GM21528 (cell line): Measurements from ENCODE around the gene ISG20L2.
A peak's percentile ranks its signal among the peaks of the same experiment; 100 is the strongest.

Experiments used
- ATAC-seq: cut with Tn5 transposase; IDR thresholded peaks from one replicate; pipeline ENCODE4 v1.9.1; 2021; ENCODE audit warnings: mild to moderate bottlenecking, moderate library complexity; ENCODE audit not compliant: unreplicated experiment, low FRiP score

ISG20L2 gene

DNA sequence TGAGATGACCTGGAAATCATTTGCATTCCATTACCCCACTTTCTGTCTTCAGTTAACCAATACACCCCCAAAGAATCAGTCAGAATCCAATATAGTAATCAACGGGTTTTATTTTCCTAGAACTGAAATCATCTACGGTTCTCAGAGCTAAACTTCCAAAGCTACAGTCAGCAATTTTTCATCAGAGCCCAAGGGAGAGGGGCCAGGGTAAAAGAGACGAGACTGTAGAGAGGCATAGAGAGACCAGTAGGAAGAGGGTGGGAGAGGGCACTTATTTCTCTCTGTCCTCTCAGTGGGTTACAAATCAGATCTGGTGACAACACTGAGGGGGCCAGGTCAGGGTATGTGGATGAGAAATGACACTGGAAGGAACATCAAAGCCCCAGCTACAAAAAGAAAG is 13.5 kb upstream of the ISG20L2 start:
- no peak for ATAC-seq

DNA sequence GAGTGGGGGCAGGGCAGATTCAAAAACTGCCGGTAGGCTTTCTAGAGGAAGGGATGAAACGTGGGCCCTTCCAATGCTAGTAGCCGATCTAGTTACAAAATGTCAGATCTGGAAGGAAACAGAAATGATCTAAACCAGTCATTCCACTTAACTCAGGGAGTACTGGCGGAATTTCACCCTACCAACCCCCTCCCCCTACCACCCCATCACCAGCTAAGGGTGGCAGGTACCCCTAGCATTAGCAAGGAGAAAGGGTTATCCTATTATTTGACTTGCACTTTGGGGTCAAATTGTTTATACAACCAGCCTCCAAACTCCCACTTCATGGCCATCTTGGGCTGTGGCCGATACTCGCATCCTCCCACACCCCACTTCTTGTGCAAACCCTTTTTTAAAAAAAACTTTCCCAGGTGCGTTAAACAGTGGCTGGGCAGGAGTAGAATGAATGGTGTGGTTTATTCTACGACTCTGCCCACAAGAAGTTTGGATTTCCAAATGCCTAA is 13.0 kb upstream of the ISG20L2 start:
- ATAC-seq = peak; percentile 1

DNA sequence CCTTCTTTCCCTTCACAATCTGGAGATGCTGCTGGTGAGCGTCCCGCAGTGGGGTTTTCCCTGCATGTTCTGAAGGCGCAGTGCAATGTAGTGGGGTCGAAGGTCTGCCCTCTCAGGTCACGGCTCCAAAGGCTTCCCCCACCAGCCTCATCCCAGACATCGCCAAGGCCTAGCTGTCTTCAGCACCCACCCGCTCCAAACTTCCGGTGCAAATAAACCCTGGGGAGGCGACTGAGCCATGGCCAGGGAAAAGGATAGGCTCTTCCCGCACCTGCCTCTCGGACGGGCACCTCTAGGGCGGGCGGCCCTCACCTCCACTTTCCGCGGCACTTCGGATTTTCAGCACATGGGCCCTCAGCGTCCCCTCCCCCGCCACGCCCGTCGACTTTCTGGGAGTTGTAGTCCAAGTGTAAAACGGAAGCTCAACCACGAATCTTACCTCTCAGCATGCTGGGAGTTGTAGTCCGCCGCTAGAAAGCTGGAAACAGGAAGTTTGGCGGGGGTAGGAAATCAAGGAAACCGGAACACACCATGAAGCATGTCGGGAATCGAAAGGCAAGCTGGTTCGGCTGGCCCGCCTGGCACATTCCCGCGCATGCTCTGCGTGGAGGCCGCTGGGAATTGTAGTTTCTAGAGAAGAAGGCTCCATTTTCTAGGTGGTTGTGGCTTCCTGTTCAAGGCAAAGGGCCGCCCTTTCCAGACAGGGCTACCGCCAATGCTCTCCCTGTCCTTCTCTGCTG is 12.3 kb upstream of the ISG20L2 start, which contains the start of gene MRPL24:
MRPL24 (minus strand) TSS at position 348 of the 740 bp plus-strand sequence. CDS start 2,384 bp downstream, outside the sequence.
- peak; percentile 82 for ATAC-seq

DNA sequence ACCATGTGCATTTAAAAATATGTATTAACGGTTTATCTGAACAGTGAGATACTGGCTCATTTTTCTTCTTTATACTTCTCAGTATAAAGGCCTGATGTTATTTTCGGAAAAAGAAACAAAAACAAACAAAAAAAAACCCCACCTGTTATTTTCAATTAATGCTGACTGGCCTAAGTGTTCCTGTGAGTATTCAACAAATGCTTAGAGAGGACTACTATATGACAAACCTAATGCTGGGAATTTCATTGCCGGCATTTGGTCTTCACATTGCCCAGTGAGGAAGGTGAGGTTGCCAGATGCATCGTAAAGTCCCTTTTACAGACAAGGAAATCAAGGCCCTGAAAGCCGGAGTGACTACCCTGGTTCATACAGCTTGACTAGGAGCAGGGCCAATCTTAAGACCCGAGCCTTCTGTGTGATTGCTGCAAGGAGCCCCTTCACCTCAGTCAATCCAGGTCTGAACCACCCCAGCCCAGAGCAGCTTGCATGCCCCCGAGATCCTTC is 11.7 kb upstream of the ISG20L2 start:
- ATAC-seq = peak; percentile 2

DNA sequence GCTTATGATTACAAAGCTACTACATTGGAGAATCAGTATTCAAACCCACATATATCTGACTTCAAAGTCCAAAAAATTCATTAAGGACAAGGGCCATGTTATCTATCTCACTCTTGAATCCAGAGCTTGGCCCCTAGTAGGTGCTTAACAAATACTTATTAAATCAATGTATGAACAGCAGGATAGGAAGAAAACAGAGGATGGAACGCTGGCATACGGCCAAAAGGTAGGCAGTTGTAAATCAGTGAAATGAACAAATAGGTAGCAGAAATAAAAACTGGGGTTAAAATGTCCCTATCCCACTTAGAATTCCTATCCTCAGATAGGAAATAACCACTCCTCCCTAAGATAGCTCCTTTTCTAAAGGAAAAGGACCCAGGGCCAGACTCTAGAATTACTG is 10.3 kb upstream of the ISG20L2 start:
- no peak for ATAC-seq

DNA sequence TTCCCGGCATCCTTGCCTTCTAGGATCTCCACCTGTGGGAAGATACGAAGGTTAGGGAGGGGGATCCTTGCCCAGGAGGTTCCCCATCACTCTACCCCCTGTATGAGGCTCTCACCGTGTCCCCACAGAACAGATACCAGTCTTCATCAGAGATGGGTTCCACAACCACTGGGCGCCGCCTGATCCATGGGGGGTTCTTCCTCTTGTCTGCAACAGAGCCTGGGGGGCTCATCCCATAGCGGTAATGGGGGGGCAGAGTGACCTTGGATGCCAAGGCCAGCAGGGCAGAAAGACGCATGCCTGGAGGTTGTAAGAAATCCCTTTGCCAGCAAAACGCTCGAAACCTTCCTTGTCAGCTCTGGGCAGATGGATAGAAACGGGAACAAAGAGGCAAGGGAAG is 9.8 kb upstream of the ISG20L2 start:
- no peak for ATAC-seq

DNA sequence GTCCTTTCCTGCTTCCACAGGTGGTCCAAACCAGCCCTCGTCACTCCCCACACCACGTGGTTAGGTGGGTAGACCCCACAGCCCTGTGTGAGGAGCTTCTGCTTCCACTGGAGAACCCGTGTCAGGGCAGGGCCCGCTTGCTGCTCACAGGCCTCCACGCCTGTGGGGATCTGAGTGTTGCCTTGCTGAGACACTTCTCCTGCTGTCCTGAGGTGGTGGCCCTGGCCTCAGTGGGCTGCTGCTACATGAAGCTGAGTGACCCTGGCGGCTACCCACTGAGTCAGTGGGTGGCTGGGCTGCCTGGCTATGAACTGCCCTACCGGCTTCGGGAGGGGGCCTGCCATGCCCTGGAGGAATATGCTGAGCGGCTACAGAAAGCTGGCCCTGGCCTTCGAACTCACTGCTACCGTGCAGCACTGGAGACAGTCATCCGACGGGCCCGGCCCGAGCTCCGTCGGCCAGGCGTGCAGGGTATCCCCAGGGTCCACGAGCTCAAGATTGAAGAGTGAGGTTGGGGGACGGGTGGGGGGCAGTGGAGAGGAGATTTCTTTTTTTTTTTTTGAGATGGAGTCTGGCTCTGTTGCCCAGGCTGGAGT is 5.5 kb upstream of the ISG20L2 start:
- ATAC-seq = no peak

DNA sequence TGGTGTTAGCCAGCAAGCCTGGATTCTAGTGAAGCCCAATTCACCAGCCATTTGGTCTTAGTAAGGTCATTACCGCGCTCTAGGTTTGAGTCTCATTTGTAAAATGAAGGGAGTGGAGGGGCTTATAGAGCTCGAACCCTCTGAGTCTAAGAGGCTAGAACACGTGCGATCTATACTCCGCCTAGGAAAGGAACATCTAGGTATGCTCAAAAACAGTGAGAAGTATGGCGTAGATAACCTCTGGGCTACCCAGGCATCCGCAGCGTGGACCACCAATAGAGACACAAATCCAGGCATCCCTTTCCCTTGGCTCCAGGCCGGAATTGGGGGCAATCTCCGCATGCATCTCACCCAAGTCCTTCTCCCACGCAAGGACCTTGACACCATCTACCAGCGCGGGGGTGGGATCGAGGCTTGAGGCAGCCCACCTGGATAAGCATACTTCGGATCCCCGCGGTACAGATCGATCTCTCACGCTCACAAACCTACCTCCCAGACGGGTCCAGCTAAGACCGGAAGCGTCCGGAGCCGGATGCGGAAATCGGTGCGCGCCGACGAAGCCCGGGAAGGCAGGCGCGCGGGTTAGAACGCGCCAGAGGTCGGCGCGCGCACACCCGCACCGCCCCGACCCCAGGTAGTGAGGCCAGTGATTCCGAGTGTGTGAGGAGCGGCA is 504 bp downstream of the ISG20L2 start, which contains the start of gene METTL25B:
METTL25B (plus strand) TSS at position 544 of the 673 bp plus-strand sequence. CDS start 636 bp downstream, outside the sequence.
- ATAC-seq = peak; percentile 53

DNA sequence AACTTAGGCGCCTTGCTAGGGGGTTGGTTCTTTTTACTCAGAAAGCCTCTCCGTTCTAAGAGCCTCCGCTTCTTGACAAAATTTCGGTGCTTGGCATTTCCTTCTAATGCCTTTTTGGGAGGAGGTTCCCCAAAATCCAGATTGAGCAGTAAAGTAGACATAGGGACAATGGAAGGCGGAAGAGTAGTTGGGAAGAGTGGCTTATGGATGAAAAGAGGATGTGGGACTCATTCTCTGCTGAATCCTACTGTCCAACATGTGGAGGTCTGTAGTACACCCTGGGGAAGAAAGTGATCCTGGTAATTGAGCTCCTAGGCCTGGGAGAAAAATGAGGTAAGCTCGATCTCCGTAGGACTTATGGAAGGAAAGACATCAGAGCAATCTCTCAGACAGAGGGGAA is 1.1 kb downstream of the ISG20L2 start:
- no peak for ATAC-seq

DNA sequence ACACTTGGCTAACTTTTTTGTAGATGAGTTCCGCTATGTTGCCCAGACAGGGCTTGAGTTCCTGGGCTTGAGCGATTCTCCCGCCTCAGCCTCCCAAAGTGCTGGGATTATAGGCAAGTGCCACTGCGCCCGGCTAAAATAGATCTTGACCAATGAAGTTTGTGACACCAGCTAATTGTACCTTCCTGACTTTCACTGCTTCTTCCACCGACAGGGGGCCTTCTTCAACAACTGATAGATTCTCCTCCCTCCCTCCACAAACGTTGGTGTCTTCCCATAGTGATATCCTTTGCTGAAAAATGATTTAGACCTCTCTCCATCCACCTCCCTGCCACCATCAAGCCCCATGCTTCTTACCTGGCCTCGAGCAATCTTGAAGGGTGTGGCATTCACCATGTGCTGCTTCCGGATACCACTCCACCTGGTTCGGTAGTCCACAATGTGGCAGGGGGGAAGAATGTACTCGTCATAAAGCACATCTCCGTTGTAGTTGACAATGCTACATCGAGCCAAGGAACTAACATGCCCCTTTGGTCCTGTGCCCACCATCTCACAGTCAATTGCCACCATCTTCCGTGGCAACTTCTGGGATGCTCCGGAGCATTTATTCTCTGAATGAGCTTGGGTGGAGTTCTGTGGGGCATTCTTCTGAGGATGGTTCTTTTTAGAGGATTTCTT is 1.9 kb downstream of the ISG20L2 start:
- no peak for ATAC-seq

DNA sequence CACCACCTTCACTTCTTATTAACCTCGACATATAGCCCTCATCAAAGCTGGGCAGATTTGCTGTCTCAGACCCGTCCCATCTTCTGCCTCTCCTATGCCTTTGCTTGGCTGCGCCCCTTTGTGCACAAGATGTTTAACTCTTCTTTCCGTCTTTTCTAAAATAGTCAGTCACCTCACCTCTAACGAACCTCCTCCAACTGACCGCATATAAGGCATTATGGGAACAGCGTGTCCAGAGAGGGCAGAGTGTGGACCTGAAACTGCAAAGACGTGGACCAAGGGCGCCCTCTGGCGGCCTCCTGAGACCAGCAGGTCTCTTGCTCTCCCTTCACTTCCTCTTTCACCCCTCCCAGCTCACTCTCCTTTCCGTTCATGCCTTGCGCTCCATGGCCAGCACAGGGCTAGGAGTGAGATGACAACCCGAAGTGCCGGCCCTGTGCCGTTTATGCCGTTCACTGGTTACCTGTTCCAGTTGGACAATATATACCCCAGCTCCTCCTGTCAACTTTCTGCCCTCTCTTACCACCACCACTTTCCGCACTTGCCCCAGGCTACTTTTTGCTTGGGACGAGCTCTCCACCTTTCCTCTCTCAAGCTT is 2.8 kb downstream of the ISG20L2 start:
- ATAC-seq = no peak

DNA sequence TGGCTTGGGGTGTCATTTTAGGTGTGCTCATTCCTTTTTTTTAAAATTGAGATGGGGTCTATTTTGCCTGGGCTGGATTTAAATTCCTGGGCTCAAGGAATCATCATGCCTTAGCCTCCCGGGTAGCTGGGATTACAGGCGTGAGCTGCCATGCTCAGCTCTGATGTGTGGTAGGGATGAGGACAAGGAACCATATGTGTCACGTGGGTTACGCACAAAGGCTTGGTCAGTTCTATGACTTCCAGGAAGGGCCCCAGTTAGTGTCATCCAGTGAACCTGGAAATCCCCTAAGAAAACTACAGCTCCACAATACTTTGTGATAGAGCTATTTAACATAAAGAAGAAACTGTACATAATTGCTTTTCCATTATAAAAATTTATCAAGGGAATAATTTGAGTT is 7.0 kb downstream of the ISG20L2 start:
- no peak for ATAC-seq

DNA sequence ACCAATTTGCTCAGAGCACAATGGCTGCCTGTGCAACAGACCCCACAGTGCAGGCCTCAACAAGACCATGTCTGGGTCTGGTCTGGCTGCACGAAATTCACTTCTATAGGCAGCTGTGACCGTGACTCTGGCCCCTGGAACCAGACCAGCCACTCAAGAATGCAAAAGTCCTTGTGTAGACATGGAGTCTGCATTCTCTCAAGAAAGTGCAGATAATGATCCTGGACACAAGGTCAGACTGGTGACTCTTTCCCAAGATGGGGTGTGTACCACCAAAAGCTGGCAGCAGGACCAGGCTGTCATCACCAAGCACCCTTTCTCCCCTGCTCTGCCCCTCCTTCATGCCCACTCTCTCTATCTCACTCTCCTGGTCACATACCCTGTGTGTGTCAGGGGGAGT is 7.4 kb downstream of the ISG20L2 start:
- ATAC-seq = no peak

DNA sequence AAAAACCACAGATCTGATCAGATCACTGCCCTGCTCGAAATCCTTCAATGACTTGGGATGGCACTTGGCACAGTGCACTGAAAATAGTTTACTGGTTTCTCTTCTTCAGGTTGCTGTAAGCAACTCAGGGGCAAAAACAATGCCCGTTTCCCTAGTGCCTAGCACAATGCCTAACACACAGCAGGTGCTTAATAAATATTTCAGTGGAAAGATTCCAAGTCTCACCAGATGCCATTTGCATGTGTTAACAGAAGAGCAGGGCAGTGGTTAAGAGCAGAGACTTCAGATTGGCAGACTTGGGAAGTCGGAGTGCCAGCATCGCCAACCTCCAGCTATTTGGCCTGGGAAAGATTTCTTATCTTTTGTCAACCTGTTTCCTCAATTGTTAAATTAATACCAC is 11.2 kb downstream of the ISG20L2 start:
- ATAC-seq = no peak

DNA sequence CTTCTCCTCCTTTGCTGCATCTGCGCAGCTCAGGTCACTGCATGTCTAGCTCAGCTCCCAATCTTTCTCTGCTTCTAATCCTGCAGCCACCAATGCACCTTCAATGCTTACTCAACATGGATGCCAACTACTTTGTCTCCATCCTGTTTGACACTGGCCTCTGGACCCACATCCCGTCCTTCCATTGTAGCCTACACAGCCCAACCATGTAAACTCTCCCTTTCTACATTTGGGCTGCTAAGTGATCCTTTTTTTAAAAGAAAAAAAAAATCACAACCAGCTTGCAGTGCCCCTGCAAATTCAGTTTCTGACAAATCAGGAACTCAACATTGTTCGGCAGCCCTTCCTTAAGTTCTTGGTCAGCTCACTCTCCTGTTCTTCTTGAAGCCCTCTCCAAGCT is 13.7 kb downstream of the ISG20L2 start:
- ATAC-seq = no peak

DNA sequence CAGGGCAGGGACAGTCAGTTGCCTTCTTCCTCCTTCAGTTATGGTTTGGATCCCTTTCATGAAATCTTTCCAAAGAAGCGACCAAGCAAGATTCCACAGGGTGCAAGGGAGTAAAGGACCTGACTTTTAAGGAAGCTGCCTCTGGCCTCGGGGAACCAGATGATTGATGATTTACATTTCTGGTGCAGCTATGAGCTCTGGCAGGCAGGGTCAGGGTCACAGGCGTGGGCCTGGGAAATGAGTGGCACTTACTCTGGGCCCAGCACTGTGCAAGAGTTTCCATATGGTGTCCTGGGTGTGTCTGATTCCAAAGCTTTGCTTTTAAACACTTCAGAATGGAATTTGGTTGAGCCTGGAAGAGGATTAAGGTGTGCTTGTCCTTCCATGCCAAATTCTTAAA is 15.9 kb downstream of the ISG20L2 start:
- no peak for ATAC-seq

DNA sequence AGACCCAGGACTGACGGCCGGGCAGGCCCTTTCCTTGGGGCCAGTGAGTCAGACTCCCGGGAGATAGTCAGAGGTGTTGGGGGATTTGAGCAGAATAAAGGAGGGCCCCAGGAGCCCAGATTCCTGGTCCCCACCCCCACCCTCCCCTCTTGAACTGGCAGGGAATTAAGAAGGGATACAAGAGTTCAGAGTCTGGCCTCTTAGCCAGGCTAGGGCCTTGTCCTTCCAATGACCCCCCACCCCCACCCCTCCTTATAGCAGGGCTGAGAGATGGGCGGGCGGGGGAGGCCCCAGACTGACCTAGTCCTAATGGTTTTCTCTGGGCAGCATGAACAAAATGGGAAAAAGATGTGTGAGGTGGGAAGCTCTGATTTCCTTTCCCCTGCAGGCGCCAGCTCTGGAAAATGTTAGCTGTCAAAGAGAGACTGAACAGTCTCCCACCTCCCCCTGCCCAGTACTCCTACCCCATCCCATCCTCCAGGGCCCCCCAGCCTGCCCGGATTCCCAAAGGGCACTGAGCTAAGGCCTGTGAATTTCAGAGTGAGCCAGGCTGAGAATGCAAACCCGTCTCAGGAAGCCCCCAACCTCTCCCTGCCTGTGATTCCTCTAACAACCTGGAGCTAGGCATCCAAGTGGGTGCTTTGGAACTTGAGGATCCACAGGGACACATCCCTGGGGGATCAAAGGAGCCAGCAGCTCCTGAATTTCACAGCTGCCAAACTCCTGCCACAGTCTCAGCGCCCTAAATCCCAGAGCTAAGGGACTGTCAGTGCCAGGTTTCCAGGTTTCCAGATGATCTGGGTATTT is 17.4 kb downstream of the ISG20L2 start:
- no peak for ATAC-seq

DNA sequence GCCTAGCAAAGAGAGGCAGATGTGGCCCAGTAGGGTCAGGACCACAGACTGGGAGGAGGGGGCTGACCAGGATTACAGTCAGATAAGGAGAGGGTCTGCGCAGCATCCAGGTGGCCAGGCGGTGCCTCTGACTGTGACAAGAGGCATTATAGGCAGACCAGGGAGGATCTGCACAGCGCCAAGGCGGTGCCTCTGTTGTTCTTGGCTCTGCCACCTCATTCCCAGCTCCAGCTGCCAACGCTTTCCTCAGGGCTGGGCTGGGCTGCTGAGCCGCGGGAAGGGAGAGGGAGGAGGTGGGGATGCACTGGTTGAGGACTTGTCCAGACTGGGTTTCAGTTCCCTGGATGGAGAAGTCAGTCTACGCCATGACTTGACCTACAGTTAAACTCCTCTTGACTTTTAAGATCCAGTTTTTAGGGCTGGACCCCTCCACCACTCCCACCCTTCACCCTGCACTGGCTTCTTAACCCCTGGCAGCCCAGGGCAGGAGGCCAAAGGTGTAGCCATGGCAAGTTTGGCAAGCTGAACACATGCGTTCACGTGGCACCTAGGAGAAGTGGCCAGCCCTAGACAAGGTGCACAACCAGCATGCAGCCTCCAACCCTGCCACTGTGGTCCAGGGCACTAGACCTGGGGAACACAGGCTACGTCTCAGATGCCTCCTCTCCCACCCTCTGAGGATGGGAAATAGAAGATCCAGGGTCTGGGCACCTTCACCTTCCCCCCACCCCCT is 18.6 kb downstream of the ISG20L2 start:
- ATAC-seq = no peak

DNA sequence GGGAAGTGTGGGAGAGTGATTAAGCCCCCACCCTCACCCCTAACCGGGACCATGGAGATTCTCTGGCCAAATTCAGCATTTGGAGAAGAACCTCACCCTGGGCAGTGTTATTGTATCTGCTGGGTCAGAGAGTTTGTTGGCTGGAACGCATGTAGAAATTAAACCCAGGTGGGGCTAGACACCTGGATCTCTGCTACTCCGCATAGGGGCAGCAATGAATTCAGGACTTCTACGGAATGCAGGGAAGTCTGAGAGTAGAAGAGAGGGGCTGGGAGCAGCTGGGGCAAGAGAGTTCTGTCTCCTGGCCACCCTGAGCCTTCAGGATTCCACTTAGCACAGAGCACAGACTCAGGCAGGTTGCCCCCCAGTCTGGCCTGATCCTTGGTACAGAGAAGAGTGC is 19.5 kb downstream of the ISG20L2 start:
- ATAC-seq = no peak
